Natural killer cell (primary cell): ENCODE data around the gene BCL7B. TPM values are rescaled to one million over a fixed set of nuclear protein-coding genes. Genes with fewer than 3 reads are reported as not detected.

Experiments
- ATAC-seq, 3 donors: fragments of 150-1000 bp in 2 of 3; fragments of 200-7000 bp in 1 of 3; cut with Tn5 transposase; 1 replicate in 1 of 3; 2 replicates in 2 of 3; pipeline ENCODE4 v1.10.0; 2021; ENCODE audit warnings: mild to moderate bottlenecking in 2 of 3, moderate library complexity in 2 of 3
- DNase-seq, 2 donors: peaks; one replicate each; pipeline versions ENCODE4 v3.0.0 to v3.0.0-alpha.2; 2013 to 2021; ENCODE audit warnings: mixed read lengths in 1 of 2
- H3K27ac ChIP-seq: one replicate; pipeline ENCODE4 v1.5.1; 2013; ENCODE audit warnings: mild to moderate bottlenecking, low read length
- H3K27me3 ChIP-seq: one replicate; pipeline ENCODE4 v1.6.1; 2013; ENCODE audit warnings: low read length; ENCODE audit not compliant: control insufficient read depth, insufficient read depth
- H3K36me3 ChIP-seq: one replicate; pipeline ENCODE4 v1.6.1; 2013; ENCODE audit warnings: low read length; ENCODE audit not compliant: control insufficient read depth, insufficient read depth
- H3K4me1 ChIP-seq: one replicate; pipeline ENCODE4 v1.6.1; 2013; ENCODE audit warnings: low read length; ENCODE audit not compliant: control insufficient read depth, insufficient read depth
- H3K4me3 ChIP-seq: one replicate; pipeline ENCODE4 v1.5.1; 2013; ENCODE audit warnings: low read length
- H3K9me3 ChIP-seq: one replicate; pipeline ENCODE4 v1.6.1; 2013; ENCODE audit warnings: low read length; ENCODE audit not compliant: control insufficient read depth, insufficient read depth
- H3K27ac Mint-ChIP-seq, 2 donors: one replicate each; pipeline ENCODE4 v1.8.0; 2022; ENCODE audit warnings: mild to moderate bottlenecking in 2 of 2, mixed read lengths in 2 of 2, moderate library complexity in 1 of 2
- H3K27me3 Mint-ChIP-seq, 2 donors: one replicate each; pipeline ENCODE4 v1.8.0; 2022; ENCODE audit warnings: low read depth in 2 of 2, mixed read lengths in 2 of 2
- H3K36me3 Mint-ChIP-seq: one replicate; pipeline ENCODE4 v1.8.0; 2022; ENCODE audit warnings: mixed read lengths
- H3K4me1 Mint-ChIP-seq, 2 donors: one replicate each; pipeline ENCODE4 v1.8.0; 2022; ENCODE audit warnings: mixed read lengths in 2 of 2
- H3K4me3 Mint-ChIP-seq: one replicate; pipeline ENCODE4 v1.8.0; 2022; ENCODE audit warnings: mild to moderate bottlenecking, moderate library complexity, mixed read lengths
- H3K9me3 Mint-ChIP-seq, 2 donors: one replicate each; pipeline ENCODE4 v1.8.0; 2022; ENCODE audit warnings: mixed read lengths in 2 of 2
- CTCF ChIP-seq: fragments of 200-600 bp; IDR thresholded peaks from one replicate; pipeline ENCODE4 v1.8.0; 2022; ENCODE audit warnings: antibody characterized with exemption
- WGBS: methylation state at CpG from one replicate; pipeline ENCODE4 v1.1.7; 2013; ENCODE audit warnings: missing lambda C conversion rate; ENCODE audit not compliant: insufficient coverage; 5-methylcytosine and 5-hydroxymethylcytosine counted together
- intact Hi-C: fragments of 100-400 bp; cut with micrococcal nuclease; formaldehyde crosslinking; loops from one replicate; pipeline ENCODE4 v1.14.2; 2022
- total RNA-seq, 4 donors: library from RNA; stranded (reverse); fragments of 120-200 nt in 1 of 4; gene quantifications; one replicate each; pipeline versions ENCODE4 v1.2.3 to v1.2.4, GENCODE V29; 2013 to 2022

The BCL7B gene
- total RNA-seq, 3 donors from 2014 or later (not counting 1 experiment from before 2014, with no cell fraction given): 109 to 131 (median 120) TPM

- Mint-ChIP-seq H3K36me3 (no peaks in the 10 kb centered on the region), H3K9me3 (no peaks in the 10 kb centered on the region), H3K27ac (peak overlapping the region; percentile 89 to 99), H3K27me3 (no peaks in the 10 kb centered on the region), H3K4me3 (peak overlapping the region; percentile 83), H3K4me1 (peaks cover 55 to 57% of the 10 kb centered on the region in 2 donors)
- Histone ChIP-seq H3K36me3 (peaks cover 9% of the 10 kb centered on the region), H3K4me1 (peaks cover 31% of the 10 kb centered on the region), H3K27ac (peak overlapping the region; percentile 37), H3K4me3 (no peak overlapping the region), H3K9me3 (no peaks in the 10 kb centered on the region), H3K27me3 (no peaks in the 10 kb centered on the region)
- 72% methylated on average over 17 of the region's 18 CpGs for WGBS
- TF ChIP-seq CTCF: no peak
- ATAC-seq (no peak), DNase-seq (peak in 1 of 2 donors; percentile 69)
- intact Hi-C loops: loop anchor here (5.0 kb wide), 1 partner anchor 207 kb away; no protein-coding TSS in a partner anchor
Measured at GRCh38 chr7:73519867-73520672, 37.4 kb downstream of the BCL7B start.

- Histone ChIP-seq H3K36me3 (peaks cover 15% of the 10 kb centered on the region), H3K4me1 (peaks cover 29% of the 10 kb centered on the region), H3K9me3 (no peaks in the 10 kb centered on the region), H3K27me3 (no peaks in the 10 kb centered on the region), H3K27ac (no peak overlapping the region), H3K4me3 (no peak overlapping the region)
- DNase-seq: no peak
- no peaks in the 10 kb centered on the region for H3K36me3 Mint-ChIP-seq
- WGBS: 72% methylated on average over 5 of the region's 5 CpGs
- peak overlapping the region; percentile 18 for H3K4me3 Mint-ChIP-seq
- H3K4me1 Mint-ChIP-seq: peaks cover 53 to 62% of the 10 kb centered on the region in 2 donors
- intact Hi-C loops: no loop called here
- TF ChIP-seq CTCF: no peak
- H3K27ac Mint-ChIP-seq: peak overlapping the region; percentile 73 to 89
- H3K9me3 Mint-ChIP-seq: no peaks in the 10 kb centered on the region
- no peaks in the 10 kb centered on the region for H3K27me3 Mint-ChIP-seq
- ATAC-seq: no peak
Measured at GRCh38 chr7:73518470-73518869, 39.0 kb downstream of the BCL7B start.

GRCh38 chr7:73517241-73517995, 40.1 kb downstream of the BCL7B start:
- DNase-seq (no peak), ATAC-seq (no peak)
- peaks cover 20% of the 10 kb centered on the region for H3K4me1 ChIP-seq
- no peaks in the 10 kb centered on the region for H3K9me3 ChIP-seq
- no peak overlapping the region for H3K4me3 Mint-ChIP-seq
- H3K27me3 ChIP-seq: no peaks in the 10 kb centered on the region
- H3K9me3 Mint-ChIP-seq: no peaks in the 10 kb centered on the region
- no peak overlapping the region for H3K4me3 ChIP-seq
- H3K27ac Mint-ChIP-seq: peak overlapping the region; percentile 40 to 45
- H3K36me3 ChIP-seq: peaks cover 18% of the 10 kb centered on the region
- TF ChIP-seq CTCF: no peak
- 97% methylated on average over 5 of the region's 6 CpGs for WGBS
- H3K36me3 Mint-ChIP-seq: no peaks in the 10 kb centered on the region
- no peak overlapping the region for H3K27ac ChIP-seq
- intact Hi-C loops: no loop called here
- H3K27me3 Mint-ChIP-seq: no peaks in the 10 kb centered on the region
- H3K4me1 Mint-ChIP-seq: peaks cover 58 to 67% of the 10 kb centered on the region in 2 donors
